Hepatocyte (in vitro differentiated cells): ENCODE results near the gene NHEJ1. TPM values are rescaled to one million over a fixed set of nuclear protein-coding genes. Genes with fewer than 3 reads are reported as not detected.
A peak's percentile ranks its signal among the peaks of the same experiment; 100 is the strongest.

ENCODE experiments used
- DNase-seq: peaks from one replicate; pipeline ENCODE4 v3.0.0-alpha.2; 2016; ENCODE audit warnings: low spot score
- H2AFZ ChIP-seq: fragments of 200-600 bp; sonication (generic); 2 replicates; pipeline ENCODE4 v1.6.0; 2016; ENCODE audit warnings: antibody characterized with exemption, mild to moderate bottlenecking
- H3K27ac ChIP-seq: fragments of 200-600 bp; sonication (generic); 2 replicates; pipeline ENCODE4 v1.5.1; 2016; ENCODE audit warnings: mild to moderate bottlenecking
- H3K27me3 ChIP-seq: fragments of 200-600 bp; sonication (generic); 2 replicates; pipeline ENCODE4 v1.6.1; 2016
- H3K36me3 ChIP-seq: fragments of 200-600 bp; sonication (generic); replicated peaks from 2 replicates; pipeline ENCODE4 v1.5.1; 2016; ENCODE audit warnings: low read depth; ENCODE audit not compliant: insufficient read depth
- H3K4me1 ChIP-seq: fragments of 200-600 bp; sonication (generic); 2 replicates; pipeline ENCODE4 v1.5.1; 2016; ENCODE audit warnings: mild to moderate bottlenecking, moderate library complexity; ENCODE audit not compliant: insufficient read depth
- H3K4me2 ChIP-seq: fragments of 200-600 bp; sonication (generic); 2 replicates; pipeline ENCODE4 v1.6.0; 2016
- H3K4me3 ChIP-seq: fragments of 200-600 bp; sonication (generic); 2 replicates; pipeline ENCODE4 v1.5.1; 2016; ENCODE audit warnings: mild to moderate bottlenecking
- H3K79me2 ChIP-seq: fragments of 200-600 bp; sonication (generic); 2 replicates; pipeline ENCODE4 v1.6.0; 2017; ENCODE audit warnings: mild to moderate bottlenecking
- H3K9me2 ChIP-seq: fragments of 200-600 bp; sonication (generic); replicated peaks from 2 replicates; pipeline ENCODE4 v1.6.0; 2017; ENCODE audit warnings: mild to moderate bottlenecking; ENCODE audit not compliant: insufficient read depth
- H3K9me3 ChIP-seq: fragments of 200-600 bp; sonication (generic); 2 replicates; pipeline ENCODE4 v1.5.1; 2016; ENCODE audit warnings: low read depth, mild to moderate bottlenecking
- H4K20me1 ChIP-seq: fragments of 200-600 bp; sonication (generic); 2 replicates; pipeline ENCODE4 v1.6.0; 2016; ENCODE audit warnings: mild to moderate bottlenecking; ENCODE audit not compliant: insufficient read depth, poor library complexity, severe bottlenecking
- EZH2 ChIP-seq: fragments of 200-600 bp; sonication (generic); IDR thresholded peaks from 2 replicates; pipeline ENCODE4 v1.6.1; 2016; ENCODE audit warnings: antibody characterized with exemption, mild to moderate bottlenecking, borderline replicate concordance
- EZH2phosphoT487 ChIP-seq: fragments of 200-600 bp; sonication (generic); IDR thresholded peaks from one replicate; pipeline ENCODE4 v1.6.1; 2018; ENCODE audit warnings: antibody characterized with exemption, mild to moderate bottlenecking, low read depth, moderate library complexity; ENCODE audit not compliant: unreplicated experiment, severe bottlenecking
- WGBS: methylation state at CpG from one replicate; pipeline ENCODE4 v1.1.6; 2016; ENCODE audit warnings: low lambda C conversion rate; ENCODE audit errors: missing lambda C conversion rate; 5-methylcytosine and 5-hydroxymethylcytosine counted together
- polyA plus RNA-seq: library from polyadenylated mRNA; unstranded; fragments of >200 nt; fragmentation: Nextera tagmentation; extraction: Ambion mirVana; gene quantifications from 2 replicates; pipeline ENCODE4 v1.2.1, GENCODE V29; 2016
- total RNA-seq: library from RNA; depleted of rRNA; stranded (reverse); fragments of >200 nt; gene quantifications from 2 replicates; pipeline ENCODE4 v1.2.3, GENCODE V29; 2014
- TF ChIP-seq, protein P1 (sequence below): fragments of 200-600 bp; sonication (generic); IDR thresholded peaks from 2 replicates; pipeline ENCODE4 v1.5.1; 2016; ENCODE audit warnings: antibody characterized with exemption, mild to moderate bottlenecking; ENCODE audit not compliant: poor library complexity

NHEJ1 gene
- total and polyA plus RNA-seq, 2 experiments from 2014 or later = 18.1 to 28.2 TPM

DNA sequence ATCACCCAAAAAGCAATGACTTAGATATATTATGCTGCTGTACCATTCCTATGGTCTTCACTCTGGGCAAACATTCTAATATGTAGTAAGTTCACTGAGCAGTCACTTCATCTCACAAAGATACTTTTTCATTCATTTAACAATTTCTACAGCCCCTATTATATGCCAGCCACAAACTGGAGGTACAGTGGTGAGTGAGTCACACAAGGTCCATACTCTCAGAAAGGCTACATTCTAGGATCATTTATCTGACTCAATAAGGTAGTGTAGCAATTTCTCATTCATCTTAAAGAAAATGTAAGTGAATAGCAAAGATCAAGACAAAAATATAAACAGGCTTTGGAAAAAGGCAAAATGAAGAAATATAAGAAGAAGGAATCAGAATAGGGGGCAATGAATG is 40.5 kb downstream of the NHEJ1 start:
- TF ChIP-seq EZH2phosphoT487 (no peak), EZH2 (no peak)
- TF ChIP-seq, protein P1, sequence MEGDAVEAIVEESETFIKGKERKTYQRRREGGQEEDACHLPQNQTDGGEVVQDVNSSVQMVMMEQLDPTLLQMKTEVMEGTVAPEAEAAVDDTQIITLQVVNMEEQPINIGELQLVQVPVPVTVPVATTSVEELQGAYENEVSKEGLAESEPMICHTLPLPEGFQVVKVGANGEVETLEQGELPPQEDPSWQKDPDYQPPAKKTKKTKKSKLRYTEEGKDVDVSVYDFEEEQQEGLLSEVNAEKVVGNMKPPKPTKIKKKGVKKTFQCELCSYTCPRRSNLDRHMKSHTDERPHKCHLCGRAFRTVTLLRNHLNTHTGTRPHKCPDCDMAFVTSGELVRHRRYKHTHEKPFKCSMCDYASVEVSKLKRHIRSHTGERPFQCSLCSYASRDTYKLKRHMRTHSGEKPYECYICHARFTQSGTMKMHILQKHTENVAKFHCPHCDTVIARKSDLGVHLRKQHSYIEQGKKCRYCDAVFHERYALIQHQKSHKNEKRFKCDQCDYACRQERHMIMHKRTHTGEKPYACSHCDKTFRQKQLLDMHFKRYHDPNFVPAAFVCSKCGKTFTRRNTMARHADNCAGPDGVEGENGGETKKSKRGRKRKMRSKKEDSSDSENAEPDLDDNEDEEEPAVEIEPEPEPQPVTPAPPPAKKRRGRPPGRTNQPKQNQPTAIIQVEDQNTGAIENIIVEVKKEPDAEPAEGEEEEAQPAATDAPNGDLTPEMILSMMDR = no peak
- no peaks in the 10 kb centered on the region for H3K9me3 ChIP-seq

DNA sequence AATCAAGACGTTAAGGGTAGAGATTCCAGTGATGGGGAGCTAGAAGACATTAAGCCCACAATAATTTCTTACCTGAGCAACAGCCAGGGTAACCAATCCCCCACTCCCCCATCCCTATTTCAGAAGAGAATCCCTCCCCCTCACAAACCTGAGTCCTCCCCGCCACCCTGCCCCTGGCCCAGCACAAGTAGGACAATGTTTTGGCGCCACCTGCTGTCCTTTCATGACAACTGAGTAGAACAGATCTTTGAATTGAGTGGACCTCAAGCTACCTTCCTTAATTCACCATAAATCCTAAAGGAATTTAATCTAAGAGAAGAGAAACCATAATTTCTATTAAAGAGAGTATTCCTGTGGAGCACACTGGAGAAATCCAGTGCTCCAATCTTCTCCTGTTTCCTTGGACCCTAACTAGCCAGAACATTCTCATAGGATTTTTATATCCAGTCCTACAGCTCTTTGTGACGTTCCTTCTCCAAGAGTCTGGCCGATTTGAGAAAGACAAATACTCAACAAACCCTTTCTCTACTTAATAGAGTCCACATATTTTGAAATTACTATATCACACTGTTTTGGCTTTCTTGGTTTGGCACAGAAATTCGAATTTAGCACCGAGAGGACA is 41.1 kb downstream of the NHEJ1 start:
- Histone ChIP-seq H3K27me3 (no peaks in the 10 kb centered on the region), H3K79me2 (peaks cover 41% of the 10 kb centered on the region), H3K9me3 (no peaks in the 10 kb centered on the region), H3K9me2 (no peaks in the 10 kb centered on the region), H3K27ac (no peak overlapping the region), H3K4me2 (no peak overlapping the region), H4K20me1 (no peaks in the 10 kb centered on the region), H2AFZ (no peak overlapping the region), H3K36me3 (no peaks in the 10 kb centered on the region), H3K4me3 (no peak overlapping the region), H3K4me1 (peaks cover 58% of the 10 kb centered on the region)
- peak; percentile 85 for DNase-seq
- 53% methylated on average over 7 of the region's 7 CpGs for WGBS
- TF ChIP-seq EZH2phosphoT487 (no peak), EZH2 (no peak)
- TF ChIP-seq, protein P1 = peak; percentile 83

More for the DNA sequence above, 40.5 kb downstream of the NHEJ1 start:
- H3K27ac ChIP-seq = no peak overlapping the region
- H3K4me3 ChIP-seq = no peak overlapping the region
- H3K4me2 ChIP-seq = no peak overlapping the region
- H3K79me2 ChIP-seq = peaks cover 36% of the 10 kb centered on the region
- DNase-seq = no peak
- peaks cover 58% of the 10 kb centered on the region for H3K4me1 ChIP-seq
- no peak overlapping the region for H2AFZ ChIP-seq
- no peaks in the 10 kb centered on the region for H3K9me2 ChIP-seq
- H4K20me1 ChIP-seq = no peaks in the 10 kb centered on the region
- no peaks in the 10 kb centered on the region for H3K27me3 ChIP-seq
- H3K36me3 ChIP-seq = no peaks in the 10 kb centered on the region

DNA sequence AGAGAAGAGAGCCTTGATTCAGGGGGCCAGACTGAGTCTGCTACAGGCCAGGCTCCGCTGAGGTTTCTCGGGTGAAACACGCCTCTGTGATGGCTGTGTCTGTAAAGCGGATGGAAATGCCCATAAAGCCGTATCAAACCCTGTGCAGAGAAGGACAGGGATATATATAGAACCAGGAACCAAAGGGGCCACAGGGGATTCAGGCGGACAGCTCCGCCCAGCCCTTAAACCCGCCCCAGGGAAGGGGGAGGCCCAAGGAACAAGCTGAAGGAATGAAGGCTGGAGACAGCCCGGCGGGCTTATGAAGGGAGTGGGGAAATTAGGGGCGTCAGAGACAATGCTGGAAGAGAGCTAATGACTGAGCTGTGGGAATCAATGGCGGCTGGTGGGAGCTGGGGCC is 42.1 kb downstream of the NHEJ1 start:
- H3K36me3 ChIP-seq = no peaks in the 10 kb centered on the region
- TF ChIP-seq, protein P1 = no peak
- TF ChIP-seq EZH2 (no peak), EZH2phosphoT487 (no peak)
- no peaks in the 10 kb centered on the region for H4K20me1 ChIP-seq
- no peak overlapping the region for H3K4me3 ChIP-seq
- 72% methylated on average over 12 of the region's 12 CpGs for WGBS
- peak overlapping the region; percentile 33 for H3K4me2 ChIP-seq
- no peaks in the 10 kb centered on the region for H3K9me2 ChIP-seq
- no peaks in the 10 kb centered on the region for H3K27me3 ChIP-seq
- H3K27ac ChIP-seq = peak overlapping the region; percentile 62
- no peaks in the 10 kb centered on the region for H3K9me3 ChIP-seq
- peaks cover 48% of the 10 kb centered on the region for H3K4me1 ChIP-seq
- peak; percentile 29 for DNase-seq
- peaks cover 51% of the 10 kb centered on the region for H3K79me2 ChIP-seq
- H2AFZ ChIP-seq = no peak overlapping the region
